GM12878 (cell line): Measurements from ENCODE around the gene RYR2. TPM values are rescaled to one million over a fixed set of nuclear protein-coding genes. Genes with fewer than 3 reads are reported as not detected.

Experiments used
- ATAC-seq: fragments of 200-7000 bp; cut with Tn5 transposase; 3 replicates; pipeline ENCODE4 v1.9.1; 2020; ENCODE audit warnings: mild to moderate bottlenecking, moderate library complexity
- BruUV-seq: library from RNA; stranded (reverse); fragments of 400-500 nt; replicated peaks from 2 replicates; lab custom pipeline; 2021; lab: Mats Ljungman, UMichigan
- CTCF ChIA-PET: fragments of 300-600 bp; sonication (Branson Sonifier 250); formaldehyde crosslinking; extraction: SDS; loops from one replicate; lab custom pipeline; 2021; ENCODE audit warnings: inconsistent platforms; lab: Yijun Ruan, JAX
- POLR2A ChIA-PET: fragments of 350-600 bp; formaldehyde crosslinking; extraction: SDS; loops from one replicate; lab custom pipeline; 2021; ENCODE audit warnings: inconsistent platforms; lab: Charles Lee
- RAD21 ChIA-PET: fragments of 300-600 bp; sonication (Branson Sonifier 250); formaldehyde crosslinking; loops from one replicate; lab custom pipeline; 2023; ENCODE audit warnings: antibody characterized with exemption; ENCODE audit not compliant: unreplicated experiment; lab: Charles Lee
- SMC1A ChIA-PET: fragments of 300-600 bp; sonication (Branson Sonifier 250); formaldehyde crosslinking; loops from one replicate; lab custom pipeline; 2023; ENCODE audit not compliant: unreplicated experiment, uncharacterized antibody; lab: Charles Lee
- DNase-seq: peaks from one replicate; pipeline ENCODE4 v3.0.0-alpha.2; 2011; ENCODE audit warnings: low read depth, low spot score
- FAIRE-seq: peaks from 3 replicates; lab custom pipeline; 2011; peaks lifted over from hg19 to GRCh38; lab: Jason Lieb, UNC
- H2AFZ ChIP-seq: 2 replicates; pipeline ENCODE4 v1.6.0; 2011; ENCODE audit warnings: low read depth, low read length, control low read depth; ENCODE audit not compliant: control insufficient read depth
- H3K27ac ChIP-seq: 2 replicates; pipeline ENCODE4 v1.5.1; 2011; ENCODE audit warnings: control low read depth; ENCODE audit not compliant: control insufficient read depth, insufficient read depth
- H3K27me3 ChIP-seq, 2 experiments: replicated peaks in 1 of 2; 2 replicates each; pipeline versions ENCODE4 v1.6.0 to v1.6.1; 2011; ENCODE audit warnings: low read length in 1 of 2; ENCODE audit not compliant: control insufficient read depth in 2 of 2, insufficient read depth in 2 of 2
- H3K36me3 ChIP-seq, 2 experiments: 2 replicates each; pipeline ENCODE4 v1.5.1; 2011; ENCODE audit warnings: low read length in 1 of 2; ENCODE audit not compliant: control insufficient read depth in 2 of 2, insufficient read depth in 2 of 2
- H3K4me1 ChIP-seq: 2 replicates; pipeline ENCODE4 v1.6.1; 2011; ENCODE audit warnings: mild to moderate bottlenecking, low read length, moderate library complexity, mixed read lengths; ENCODE audit not compliant: control insufficient read depth, insufficient read depth
- H3K4me2 ChIP-seq: 2 replicates; pipeline ENCODE4 v1.6.0; 2011; ENCODE audit warnings: control low read depth; ENCODE audit not compliant: control insufficient read depth, insufficient read depth
- H3K4me3 ChIP-seq: fragments of 200-600 bp; sonication (generic); 2 replicates; pipeline ENCODE4 v1.5.1; 2016
- H3K79me2 ChIP-seq: 2 replicates; pipeline ENCODE4 v1.6.0; 2011; ENCODE audit warnings: low read length; ENCODE audit not compliant: control insufficient read depth, insufficient read depth
- H3K9ac ChIP-seq: 2 replicates; pipeline ENCODE4 v1.8.0; 2011; ENCODE audit warnings: low read length, control low read depth, mixed read lengths; ENCODE audit not compliant: control insufficient read depth, insufficient read depth
- H3K9me3 ChIP-seq: replicated peaks from 3 replicates; pipeline ENCODE4 v1.5.1; 2011; ENCODE audit warnings: mild to moderate bottlenecking, low read length; ENCODE audit not compliant: control insufficient read depth, insufficient read depth
- H4K20me1 ChIP-seq: 2 replicates; pipeline ENCODE4 v1.6.0; 2011; ENCODE audit not compliant: control insufficient read depth, insufficient read depth
- CREM ChIP-seq: IDR thresholded peaks from 2 replicates; pipeline ENCODE4 v1.6.1; 2014; ENCODE audit warnings: antibody characterized with exemption, low read depth
- MLLT1 ChIP-seq: fragments of 450-650 bp; IDR thresholded peaks from 2 replicates; pipeline ENCODE4 v1.6.1; 2016; ENCODE audit warnings: mild to moderate bottlenecking
- NFIC ChIP-seq: IDR thresholded peaks from 2 replicates; pipeline ENCODE4 v1.6.1; 2012; ENCODE audit warnings: low read depth, mild to moderate bottlenecking, inconsistent platforms, low read length, moderate library complexity
- NFYA ChIP-seq: IDR thresholded peaks from 2 replicates; pipeline ENCODE4 v1.6.1; 2011; ENCODE audit warnings: low read depth, mild to moderate bottlenecking, low read length, improper control_type of control experiment, borderline replicate concordance
- NR2C1 ChIP-seq: fragments of 450-650 bp; IDR thresholded peaks from 2 replicates; pipeline ENCODE4 v1.6.1; 2017; ENCODE audit warnings: antibody characterized with exemption, mild to moderate bottlenecking, moderate library complexity
- SKIL ChIP-seq: fragments of 450-650 bp; IDR thresholded peaks from 2 replicates; pipeline ENCODE4 v1.6.1; 2017; ENCODE audit warnings: mild to moderate bottlenecking, low read depth, inconsistent platforms; ENCODE audit not compliant: poor library complexity, severe bottlenecking
- SMC3 ChIP-seq: IDR thresholded peaks from 2 replicates; pipeline ENCODE4 v1.6.1; 2011; ENCODE audit warnings: low read length, improper control_type of control experiment, borderline replicate concordance
- YBX1 ChIP-seq: fragments of 450-650 bp; IDR thresholded peaks from 2 replicates; pipeline ENCODE4 v1.6.1; 2016; ENCODE audit warnings: antibody characterized with exemption
- ZBTB40 ChIP-seq: fragments of 450-650 bp; IDR thresholded peaks from 2 replicates; pipeline ENCODE4 v1.6.1; 2016; ENCODE audit warnings: mild to moderate bottlenecking, moderate library complexity, borderline replicate concordance
- ZNF207 ChIP-seq: fragments of 450-650 bp; IDR thresholded peaks from 2 replicates; pipeline ENCODE4 v1.6.1; 2014; ENCODE audit warnings: antibody characterized with exemption, mild to moderate bottlenecking, borderline replicate concordance
- ZNF592 ChIP-seq: fragments of 450-650 bp; IDR thresholded peaks from 2 replicates; pipeline ENCODE4 v1.6.1; 2017; ENCODE audit warnings: mild to moderate bottlenecking, moderate library complexity
- WGBS: methylation state at CpG from one replicate; pipeline ENCODE4 v1.1.6; 2016; ENCODE audit warnings: low lambda C conversion rate; ENCODE audit not compliant: insufficient replicate concordance, insufficient coverage; ENCODE audit errors: missing lambda C conversion rate; 5-methylcytosine and 5-hydroxymethylcytosine counted together
- in situ Hi-C: fragments of 300-500 bp; cut with MboI; formaldehyde crosslinking; loops from 9 replicates; pipeline ENCODE4 v1.14.3; 2018; ENCODE audit warnings: mixed read lengths
- intact Hi-C: fragments of 100-400 bp; cut with micrococcal nuclease; formaldehyde crosslinking; loops from one replicate; pipeline ENCODE4 v1.14.2; 2022; ENCODE audit not compliant: unreplicated experiment
- polyA plus RNA-seq, 11 experiments: library from polyadenylated mRNA; depleted of rRNA in 4 of 11; unstranded in 6 of 11; stranded (reverse) in 5 of 11; fragments of >200 nt; fragmentation: Nextera tagmentation in 4 of 11; fragmentation: Illumina TruSeq in 1 of 11; extraction: Ambion mirVana in 4 of 11; extraction: Trizol in 1 of 11; gene quantifications; 1 replicate in 1 of 11; 2 replicates in 10 of 11; pipeline versions ENCODE4 v1.2.1 to v1.2.3, GENCODE V29; 2011 to 2016; ENCODE audit warnings: inconsistent platforms in 2 of 11, missing spikeins in 2 of 11, low read depth in 1 of 11
- total RNA-seq, 4 experiments: library from RNA; depleted of rRNA in 3 of 4; stranded (reverse); fragments of >200 nt in 3 of 4; fragmentation: Illumina TruSeq in 1 of 4; extraction: Trizol in 1 of 4; gene quantifications; 2 replicates each; pipeline versions ENCODE4 v1.2.1 to v1.2.3, GENCODE V29; 2013 to 2021

The RYR2 gene
- total and polyA plus RNA-seq, 10 of the 15 experiments (the other 5 are each of a cell fraction or from before 2014, with no cell fraction given) = 0.01 to 0.04 TPM; not detected in 8

GRCh38 chr1:237838904-237839534 lies 797.0 kb downstream of the RYR2 start:
- H3K9me3 ChIP-seq = no peaks in the 10 kb centered on the region
- no peaks in the 10 kb centered on the region for H3K4me1 ChIP-seq
- no peak overlapping the region for H3K27ac ChIP-seq
- no peaks in the 10 kb centered on the region for H3K27me3 ChIP-seq
- BruUV-seq = no TSS peak
- WGBS = 0% methylated on average over 3 of the region's 6 CpGs
- intact Hi-C loops = no loop called here
- no peaks in the 10 kb centered on the region for H3K36me3 ChIP-seq
- no peak overlapping the region for H3K4me3 ChIP-seq
- ChIA-PET CTCF (interaction anchor here (0.7 to 1.1 kb wide), 2 partner anchors 15 to 303 kb away, joined by 3 read pairs; no protein-coding TSS in a partner anchor), SMC1A (interaction anchor here (1.1 to 2.9 kb wide), 2 partner anchors 12 to 15 kb away, joined by 3 to 8 read pairs; no protein-coding TSS in a partner anchor), RAD21 (no interaction called here), POLR2A (no interaction called here)
- H4K20me1 ChIP-seq = no peaks in the 10 kb centered on the region
- DNase-seq = no peak
- H2AFZ ChIP-seq = no peak overlapping the region
- H3K4me2 ChIP-seq = no peak overlapping the region
- in situ Hi-C loops = no loop called here
- no peak for FAIRE-seq
- no peaks in the 10 kb centered on the region for H3K79me2 ChIP-seq
- H3K9ac ChIP-seq = no peak overlapping the region
- no peak for ATAC-seq
- TF ChIP-seq MLLT1 (no peak), ZNF207 (no peak), ZBTB40 (no peak), NR2C1 (no peak), CREM (no peak), NFIC (no peak), NFYA (no peak), ZNF592 (no peak), YBX1 (no peak), SKIL (no peak), SMC3 (no peak)
